22Rv1 (cell line): Measurements from ENCODE around the gene S100A16.

Experiments
- H3K27ac ChIP-seq: fragments of 450-650 bp; 2 replicates; pipeline ENCODE4 v1.5.1; 2017
- ZFX ChIP-seq: fragments of 450-650 bp; IDR thresholded peaks from 2 replicates; pipeline ENCODE4 v1.6.1; 2017; ENCODE audit warnings: antibody characterized with exemption, borderline replicate concordance
- TF ChIP-seq, protein P1 (sequence below): fragments of 450-650 bp; IDR thresholded peaks from 2 replicates; pipeline ENCODE4 v1.5.1; 2017; ENCODE audit warnings: mild to moderate bottlenecking

S100A16 gene

DNA sequence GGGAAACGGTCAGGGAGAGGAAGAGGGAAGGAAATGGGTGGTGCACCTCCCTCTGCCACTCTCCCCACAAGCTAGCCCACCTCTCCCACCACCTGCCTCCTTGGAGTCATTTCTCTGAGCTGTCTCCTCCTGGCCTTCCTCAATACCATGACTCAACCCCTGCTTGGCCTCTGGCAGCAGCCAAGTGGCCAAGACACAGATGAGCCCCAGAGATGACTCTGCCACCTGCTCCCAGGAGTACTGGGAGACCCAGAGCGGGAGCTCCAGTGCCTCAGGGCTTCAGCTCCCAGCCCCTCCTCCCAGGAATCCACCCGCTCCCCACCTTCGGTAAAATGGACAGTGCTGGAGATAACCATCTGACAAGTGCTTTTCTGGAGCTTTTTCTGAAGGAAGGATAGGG, 2.6 kb downstream of the S100A16 start:
- no peak for TF ChIP-seq ZFX
- TF ChIP-seq, protein P1, sequence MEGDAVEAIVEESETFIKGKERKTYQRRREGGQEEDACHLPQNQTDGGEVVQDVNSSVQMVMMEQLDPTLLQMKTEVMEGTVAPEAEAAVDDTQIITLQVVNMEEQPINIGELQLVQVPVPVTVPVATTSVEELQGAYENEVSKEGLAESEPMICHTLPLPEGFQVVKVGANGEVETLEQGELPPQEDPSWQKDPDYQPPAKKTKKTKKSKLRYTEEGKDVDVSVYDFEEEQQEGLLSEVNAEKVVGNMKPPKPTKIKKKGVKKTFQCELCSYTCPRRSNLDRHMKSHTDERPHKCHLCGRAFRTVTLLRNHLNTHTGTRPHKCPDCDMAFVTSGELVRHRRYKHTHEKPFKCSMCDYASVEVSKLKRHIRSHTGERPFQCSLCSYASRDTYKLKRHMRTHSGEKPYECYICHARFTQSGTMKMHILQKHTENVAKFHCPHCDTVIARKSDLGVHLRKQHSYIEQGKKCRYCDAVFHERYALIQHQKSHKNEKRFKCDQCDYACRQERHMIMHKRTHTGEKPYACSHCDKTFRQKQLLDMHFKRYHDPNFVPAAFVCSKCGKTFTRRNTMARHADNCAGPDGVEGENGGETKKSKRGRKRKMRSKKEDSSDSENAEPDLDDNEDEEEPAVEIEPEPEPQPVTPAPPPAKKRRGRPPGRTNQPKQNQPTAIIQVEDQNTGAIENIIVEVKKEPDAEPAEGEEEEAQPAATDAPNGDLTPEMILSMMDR, result no peak
- H3K27ac ChIP-seq, result no peak overlapping the region

DNA sequence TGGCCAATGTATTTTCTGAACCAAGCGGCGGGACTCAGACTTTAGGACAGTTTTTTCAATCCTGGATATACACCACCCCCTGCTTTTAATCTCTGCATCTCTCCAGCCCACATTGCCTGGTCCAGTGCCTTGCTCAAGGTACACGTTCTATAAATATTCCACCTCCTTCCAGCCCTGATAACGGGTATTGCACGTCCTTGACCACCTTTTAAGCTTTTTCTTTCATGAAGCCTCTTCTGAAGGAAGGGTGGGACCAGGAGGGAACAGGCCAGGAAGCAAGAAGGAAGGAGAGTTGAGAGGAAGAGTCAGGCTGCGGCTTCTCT, 3.4 kb downstream of the S100A16 start:
- TF ChIP-seq ZFX, result no peak
- TF ChIP-seq, protein P1, result no peak
- H3K27ac ChIP-seq, result no peak overlapping the region

DNA sequence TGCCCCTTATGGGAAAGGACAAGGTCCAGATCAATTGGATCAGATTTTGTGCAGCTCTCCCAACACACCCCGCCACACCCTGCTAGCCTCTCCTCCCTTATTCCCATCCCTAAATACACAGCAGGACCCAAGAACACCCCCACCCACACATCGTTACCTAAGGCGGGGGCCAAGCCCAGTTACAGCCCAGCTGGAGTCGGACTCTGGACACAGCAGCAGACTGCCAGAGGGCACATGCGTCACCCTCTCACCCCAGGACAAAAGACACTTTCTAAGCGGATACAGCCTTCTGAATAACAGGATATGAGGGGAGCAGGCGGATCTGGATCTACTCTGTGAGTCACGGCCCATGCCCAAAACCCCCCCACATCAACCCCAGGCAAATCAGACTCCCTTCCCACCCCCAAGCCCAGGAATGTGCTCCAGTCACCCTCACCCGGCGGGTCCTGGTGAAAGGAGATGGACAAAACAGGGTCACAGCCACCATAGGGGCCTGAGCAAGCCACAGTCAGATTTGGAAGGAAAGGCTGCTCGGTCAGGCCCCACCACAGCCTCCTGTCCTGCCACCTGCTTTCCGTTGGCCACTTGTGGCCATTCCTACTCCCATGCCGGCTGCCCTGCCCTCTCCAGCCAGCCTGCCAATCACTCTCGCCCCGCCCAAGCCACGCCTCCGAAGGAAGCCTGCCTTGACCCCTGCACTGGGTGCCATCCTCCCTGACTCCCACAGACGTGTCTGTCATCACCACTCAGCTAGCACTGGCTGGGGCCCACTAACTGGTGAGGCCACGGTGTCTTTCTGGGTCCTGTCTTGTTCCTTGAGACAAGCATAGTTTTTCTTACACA, 4.0 kb downstream of the S100A16 start:
- TF ChIP-seq, protein P1, result no peak
- TF ChIP-seq ZFX, result no peak
- H3K27ac ChIP-seq, result no peak overlapping the region

DNA sequence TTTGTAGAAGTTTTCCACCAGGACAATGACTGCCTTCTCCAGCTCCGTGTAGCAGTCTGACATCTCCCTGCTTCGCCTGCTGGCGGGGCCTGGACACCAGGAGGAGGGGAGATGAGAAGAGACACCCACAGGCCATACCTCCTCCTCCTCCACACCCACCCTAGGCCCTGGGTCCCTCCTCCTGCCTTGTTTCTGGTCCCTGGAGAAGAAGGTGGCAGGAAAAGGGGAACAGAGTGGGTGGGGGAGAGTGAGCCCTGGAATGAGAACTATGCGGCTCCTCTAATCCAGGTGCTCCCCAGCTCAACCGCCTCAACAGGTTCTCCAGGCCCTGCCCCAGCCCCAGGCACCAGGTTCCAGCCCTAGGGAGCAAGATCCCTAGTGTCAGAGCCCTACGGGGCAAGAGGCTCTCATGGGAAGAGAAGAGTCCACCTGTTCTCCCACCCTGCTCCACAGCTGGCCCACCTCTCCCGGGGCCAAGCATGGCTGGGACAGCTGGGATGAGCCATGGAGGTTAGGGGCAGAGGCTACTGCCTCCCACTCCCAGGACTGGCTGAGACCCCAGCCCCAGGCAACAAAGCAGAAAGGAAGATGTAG, 4.8 kb downstream of the S100A16 start:
- TF ChIP-seq, protein P1, result no peak
- TF ChIP-seq ZFX, result no peak
- no peak overlapping the region for H3K27ac ChIP-seq

- no peak for TF ChIP-seq ZFX
- no peak overlapping the region for H3K27ac ChIP-seq
These were observed 5.6 kb downstream of the S100A16 start for GRCh38 chr1:153607381-153607780.

DNA sequence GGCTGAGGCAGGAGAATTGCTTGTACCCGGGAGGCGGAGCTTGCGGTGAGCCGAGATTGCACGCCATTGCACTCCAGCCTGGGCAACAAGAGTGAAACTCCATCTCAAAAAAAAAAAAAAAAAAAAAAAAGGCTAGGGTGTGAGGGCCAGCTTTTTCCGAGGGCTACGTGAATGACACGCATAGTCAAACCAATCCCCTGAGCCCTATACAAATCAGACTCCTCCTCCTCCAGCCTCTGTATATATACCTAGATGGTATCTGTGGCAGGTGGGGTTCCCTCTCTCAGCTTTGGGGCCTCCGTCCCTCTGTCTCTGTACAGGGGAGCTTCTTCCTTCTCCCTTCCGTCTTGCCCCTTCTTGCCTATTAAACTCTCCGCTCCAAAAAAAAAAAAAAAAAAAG, 6.7 kb downstream of the S100A16 start:
- H3K27ac ChIP-seq, result no peak overlapping the region
- TF ChIP-seq ZFX, result no peak
- TF ChIP-seq, protein P1, result no peak

GRCh38 chr1:153602749-153603148, 10.2 kb downstream of the S100A16 start:
- TF ChIP-seq, protein P1, result no peak
- no peak for TF ChIP-seq ZFX
- H3K27ac ChIP-seq, result no peak overlapping the region
